BLaER1 treated with 17β-estradiol and CSF1 and Interleukin-3, amounts not matched to agents 10 nM and 100 nM (cell line): ENCODE measurements around the gene MYBPC3.

Experiments used
- H3K27ac ChIP-seq, 11 experiments: shearing (Covaris generic); formaldehyde crosslinking; 2 replicates each; pipeline ENCODE4 v1.8.1; 2022
- H3K27me3 ChIP-seq, 11 experiments: shearing (Covaris generic); formaldehyde crosslinking; 2 replicates each; pipeline ENCODE4 v1.8.1; 2022
- H3K36me3 ChIP-seq, 11 experiments: shearing (Covaris generic); formaldehyde crosslinking; 2 replicates each; pipeline ENCODE4 v1.8.1; 2022
- H3K4me1 ChIP-seq, 10 experiments: shearing (Covaris generic); formaldehyde crosslinking; 2 replicates each; pipeline ENCODE4 v1.8.1; 2022
- H3K4me2 ChIP-seq, 11 experiments: shearing (Covaris generic); formaldehyde crosslinking; 2 replicates each; pipeline ENCODE4 v1.8.1; 2022
- H3K4me3 ChIP-seq, 10 experiments: shearing (Covaris generic); formaldehyde crosslinking; 2 replicates each; pipeline ENCODE4 v1.8.1; 2022
- H3K9ac ChIP-seq, 11 experiments: shearing (Covaris generic); formaldehyde crosslinking; 2 replicates each; pipeline ENCODE4 v1.8.1; 2022
- H3K9me3 ChIP-seq, 11 experiments: shearing (Covaris generic); formaldehyde crosslinking; replicated peaks in 1 of 11; 2 replicates each; pipeline ENCODE4 v1.8.1; 2022
- H4K20me1 ChIP-seq, 11 experiments: shearing (Covaris generic); formaldehyde crosslinking; 2 replicates each; pipeline ENCODE4 v1.8.1; 2022
- Cebpa-rat ChIP-seq, 11 experiments: shearing (Covaris generic); IDR thresholded peaks; 2 replicates each; pipeline ENCODE4 v1.8.1; 2022

MYBPC3 gene

DNA sequence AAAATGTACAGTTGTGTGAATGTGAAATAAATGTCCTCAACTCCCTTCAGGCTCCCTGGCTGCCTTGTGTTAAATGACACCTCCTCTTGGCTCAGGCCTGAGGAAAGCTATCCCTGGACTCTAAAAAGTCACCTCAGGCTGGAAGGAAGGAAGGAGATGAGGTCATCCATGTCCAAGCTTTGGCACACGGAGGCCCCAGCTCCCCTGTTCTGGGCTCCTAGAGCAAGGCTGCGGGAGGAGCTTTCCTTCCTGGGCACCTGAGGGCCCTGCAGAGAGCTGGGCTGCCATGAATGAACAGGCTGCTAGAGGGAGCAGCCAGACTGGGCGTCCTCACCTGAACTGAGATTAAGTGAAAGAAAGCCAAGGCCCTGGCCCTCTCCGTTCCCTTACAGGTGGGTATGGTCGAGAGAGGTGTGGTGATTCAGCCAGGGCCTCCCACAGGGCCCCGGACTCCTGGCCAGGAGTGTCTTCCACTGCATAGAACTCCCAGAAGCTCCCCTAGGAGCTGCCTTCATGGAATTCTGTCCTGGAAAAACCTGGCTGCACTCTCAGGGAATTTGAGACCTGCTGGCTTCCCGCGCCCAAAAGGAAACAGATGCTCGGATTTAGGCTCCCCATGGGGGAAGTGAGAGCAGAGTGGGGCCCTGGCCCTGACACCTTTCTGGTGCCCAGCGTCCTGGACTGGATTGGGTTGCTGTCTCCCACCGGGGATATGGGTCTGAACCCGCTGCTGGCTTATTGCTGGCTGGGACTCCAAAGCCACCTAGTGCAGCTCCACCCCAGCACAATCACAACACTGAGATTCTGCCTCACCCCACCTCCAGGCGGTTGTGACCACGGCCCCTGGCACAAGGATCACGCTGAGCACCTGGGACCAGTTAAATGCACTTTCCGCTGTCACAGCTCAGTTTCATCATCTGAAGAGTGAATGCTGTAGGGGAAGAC is 22.2 kb downstream of the MYBPC3 start:
- peak overlapping the region in 6 of 11 experiments; percentile 13 to 58 (median 40); a peak in 7 of 22 replicates for H3K9ac ChIP-seq
- TF ChIP-seq Cebpa-rat (IDR thresholded peaks at IDR 0.05): no peak
- peak overlapping the region in 8 of 11 experiments; percentile 10 to 86 (median 80); a peak in 10 of 22 replicates for H3K4me2 ChIP-seq
- H3K27ac ChIP-seq: peak overlapping the region in 3 of 11 experiments; percentile 19 to 73 (median 58); a peak in 1 of 22 replicates
- no peaks in the 10 kb centered on the region for H3K27me3 ChIP-seq
- H3K36me3 ChIP-seq: peaks cover 27 to 39% (median 35%) of the 10 kb centered on the region in 11 experiments
- peaks cover 41 to 54% (median 48%) of the 10 kb centered on the region in 10 experiments for H3K4me1 ChIP-seq
- no peak overlapping the region for H3K4me3 ChIP-seq
- peaks cover 0 to 62% (median 17%) of the 10 kb centered on the region in 11 experiments; a peak in 8 of 22 replicates for H4K20me1 ChIP-seq
- H3K9me3 ChIP-seq: no peaks in the 10 kb centered on the region

GRCh38 chr11:47329431-47329986 is 23.0 kb downstream of the MYBPC3 start:
- H3K36me3 ChIP-seq: peaks cover 27 to 39% (median 35%) of the 10 kb centered on the region in 11 experiments
- H3K9me3 ChIP-seq: no peaks in the 10 kb centered on the region
- peaks cover 44 to 61% (median 50%) of the 10 kb centered on the region in 10 experiments for H3K4me1 ChIP-seq
- H3K9ac ChIP-seq: peak overlapping the region in 6 of 11 experiments; percentile 4 to 74 (median 50); a peak in 8 of 22 replicates
- H3K4me3 ChIP-seq: no peak overlapping the region
- no peak for TF ChIP-seq Cebpa-rat (IDR thresholded peaks at IDR 0.05)
- H3K27me3 ChIP-seq: no peaks in the 10 kb centered on the region
- peak overlapping the region in 4 of 11 experiments; percentile 54 to 77 (median 66); a peak in 6 of 22 replicates for H3K27ac ChIP-seq
- peaks cover 0 to 62% (median 17%) of the 10 kb centered on the region in 11 experiments; a peak in 8 of 22 replicates for H4K20me1 ChIP-seq
- peak overlapping the region; percentile 15 to 86 (median 81); a peak in 15 of 22 replicates for H3K4me2 ChIP-seq

- Histone ChIP-seq H3K4me2 (peak overlapping the region; percentile 44 to 86 (median 81)), H3K9ac (peak overlapping the region; percentile 33 to 74 (median 58); a peak in 19 of 22 replicates), H3K36me3 (peaks cover 27 to 39% (median 35%) of the 10 kb centered on the region in 11 experiments), H3K27me3 (no peaks in the 10 kb centered on the region), H3K9me3 (no peaks in the 10 kb centered on the region), H4K20me1 (peaks cover 0 to 62% (median 17%) of the 10 kb centered on the region in 11 experiments; a peak in 8 of 22 replicates), H3K4me1 (peaks cover 44 to 63% (median 50%) of the 10 kb centered on the region in 10 experiments), H3K4me3 (0 out of 20 replicates have a peak overlapping the region, but pooled peaks of 1 of the 10 experiments have one; percentile 19), H3K27ac (peak overlapping the region; percentile 38 to 77 (median 58); a peak in 21 of 22 replicates)
- TF ChIP-seq Cebpa-rat (IDR thresholded peaks at IDR 0.05): no peak
Measured at GRCh38 chr11:47328449-47329390, 23.8 kb downstream of the MYBPC3 start.

DNA sequence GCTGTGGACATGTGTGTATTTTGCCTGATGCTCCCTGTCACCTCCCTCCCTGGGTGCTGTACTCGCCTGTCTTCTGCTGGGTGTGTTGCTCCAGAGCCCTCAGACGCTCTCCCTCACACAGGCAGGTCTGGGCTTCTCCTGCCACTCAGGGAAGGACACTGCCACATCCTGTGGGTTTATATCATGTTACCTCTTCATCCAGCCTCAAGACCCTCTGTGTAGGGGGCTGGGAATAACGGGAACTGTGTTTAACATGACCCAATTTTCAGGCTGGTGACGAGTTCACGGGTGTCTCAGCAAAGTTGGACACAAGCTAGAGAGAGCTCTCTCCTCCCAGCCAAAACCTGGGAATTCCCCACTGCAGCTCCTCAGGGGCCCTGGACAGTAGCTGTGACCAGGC is 24.6 kb downstream of the MYBPC3 start:
- H3K4me2 ChIP-seq: peak overlapping the region; percentile 44 to 86 (median 81)
- H3K36me3 ChIP-seq: peaks cover 27 to 39% (median 35%) of the 10 kb centered on the region in 11 experiments
- peaks cover 0 to 62% (median 17%) of the 10 kb centered on the region in 11 experiments; a peak in 8 of 22 replicates for H4K20me1 ChIP-seq
- H3K4me3 ChIP-seq: no peak overlapping the region
- no peaks in the 10 kb centered on the region for H3K27me3 ChIP-seq
- no peak for TF ChIP-seq Cebpa-rat (IDR thresholded peaks at IDR 0.05)
- H3K9ac ChIP-seq: peak overlapping the region; percentile 33 to 74 (median 58); a peak in 19 of 22 replicates
- H3K4me1 ChIP-seq: peaks cover 44 to 63% (median 50%) of the 10 kb centered on the region in 10 experiments
- H3K9me3 ChIP-seq: no peaks in the 10 kb centered on the region
- H3K27ac ChIP-seq: peak overlapping the region; percentile 38 to 77 (median 58); a peak in 21 of 22 replicates

- Histone ChIP-seq H3K27ac (peak overlapping the region in 4 of 11 experiments; percentile 57 to 77 (median 66); a peak in 3 of 22 replicates), H4K20me1 (peaks cover 0 to 58% (median 17%) of the 10 kb centered on the region in 11 experiments; a peak in 8 of 22 replicates), H3K27me3 (no peaks in the 10 kb centered on the region), H3K4me3 (no peak overlapping the region; a peak in 1 of 20 replicates), H3K9ac (peak overlapping the region in 9 of 11 experiments; percentile 33 to 74 (median 58); a peak in 13 of 22 replicates), H3K36me3 (peaks cover 27 to 37% (median 34%) of the 10 kb centered on the region in 11 experiments), H3K4me2 (peak overlapping the region in 10 of 11 experiments; percentile 44 to 86 (median 80); a peak in 17 of 22 replicates), H3K4me1 (peaks cover 43 to 63% (median 48%) of the 10 kb centered on the region in 10 experiments), H3K9me3 (no peaks in the 10 kb centered on the region)
- TF ChIP-seq Cebpa-rat (IDR thresholded peaks at IDR 0.05): no peak
Measured at GRCh38 chr11:47327025-47327424, 25.5 kb downstream of the MYBPC3 start.

DNA sequence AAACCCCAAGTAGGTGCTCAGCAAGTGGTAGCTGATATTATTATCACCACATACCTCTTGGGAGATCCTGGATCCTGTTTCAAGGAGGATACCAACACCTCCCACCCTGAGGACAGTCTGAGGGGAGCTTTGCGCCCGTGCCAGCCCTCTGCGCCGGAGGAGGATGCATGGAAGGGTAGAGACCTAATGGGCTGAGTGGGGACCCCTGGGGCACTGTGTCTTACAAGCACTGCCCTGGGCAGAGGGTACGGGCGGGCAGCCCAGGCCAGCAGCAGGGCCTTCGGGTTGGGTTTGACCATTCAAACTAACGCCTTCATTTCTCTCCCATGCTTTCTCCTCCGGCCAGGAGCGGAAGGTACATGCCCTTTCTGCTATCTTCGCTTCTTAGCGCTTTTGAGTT is 26.3 kb downstream of the MYBPC3 start:
- H3K4me1 ChIP-seq: peaks cover 43 to 63% (median 48%) of the 10 kb centered on the region in 10 experiments
- H3K9ac ChIP-seq: peak overlapping the region in 4 of 11 experiments; percentile 17 to 72 (median 52); a peak in 4 of 22 replicates
- no peak for TF ChIP-seq Cebpa-rat (IDR thresholded peaks at IDR 0.05)
- H3K9me3 ChIP-seq: no peaks in the 10 kb centered on the region
- 0 out of 22 replicates have a peak overlapping the region, but pooled peaks of 1 of the 11 experiments have one; percentile 57 for H3K27ac ChIP-seq
- no peaks in the 10 kb centered on the region for H3K27me3 ChIP-seq
- peaks cover 0 to 54% (median 17%) of the 10 kb centered on the region in 11 experiments; a peak in 8 of 22 replicates for H4K20me1 ChIP-seq
- no peak overlapping the region for H3K4me3 ChIP-seq
- peaks cover 22 to 38% (median 26%) of the 10 kb centered on the region in 11 experiments for H3K36me3 ChIP-seq
- H3K4me2 ChIP-seq: peak overlapping the region in 1 of 11 experiments; percentile 31; a peak in 1 of 22 replicates

- Histone ChIP-seq H3K9ac (peak overlapping the region in 8 of 11 experiments; percentile 10 to 59 (median 36); a peak in 6 of 22 replicates), H4K20me1 (peaks cover 0 to 52% (median 17%) of the 10 kb centered on the region in 11 experiments; a peak in 8 of 22 replicates), H3K27ac (peak overlapping the region in 3 of 11 experiments; percentile 24 to 52 (median 28); a peak in 7 of 22 replicates), H3K4me1 (peaks cover 42 to 61% (median 45%) of the 10 kb centered on the region in 10 experiments), H3K4me2 (peak overlapping the region in 5 of 11 experiments; percentile 2 to 28 (median 8); a peak in 2 of 22 replicates), H3K4me3 (no peak overlapping the region), H3K27me3 (no peaks in the 10 kb centered on the region), H3K36me3 (peaks cover 17 to 38% (median 18%) of the 10 kb centered on the region in 11 experiments), H3K9me3 (no peaks in the 10 kb centered on the region)
- no peak for TF ChIP-seq Cebpa-rat (IDR thresholded peaks at IDR 0.05)
Measured at GRCh38 chr11:47325271-47326041, 27.0 kb downstream of the MYBPC3 start.
